Stimulated activated CD8-positive, alpha-beta memory T cell treated with anti-CD3 and anti-CD28 coated beads, Interleukin-7, amount 100 ng/mL, for 4 hours (primary cell): Measurements from ENCODE around the gene CACNB2.

Source experiments
- DNase-seq, 2 donors: peaks; one replicate each; pipeline ENCODE4 v3.0.0-alpha.2; 2020; ENCODE audit warnings: low read depth in 2 of 2

CACNB2 gene

GRCh38 chr10:18290651-18291313 is 150.6 kb downstream of the CACNB2 start:
- DNase-seq, result no peak

- no peak for DNase-seq
Observed at GRCh38 chr10:18293536-18294510, 153.6 kb downstream of the CACNB2 start.

GRCh38 chr10:18294633-18295032 is 154.4 kb downstream of the CACNB2 start:
- no peak for DNase-seq

- DNase-seq, result no peak
Observed at GRCh38 chr10:18297659-18298058, 157.4 kb downstream of the CACNB2 start.

- no peak for DNase-seq
Observed at GRCh38 chr10:18298256-18298655, 158.0 kb downstream of the CACNB2 start.

- no peak for DNase-seq
Observed at GRCh38 chr10:18303851-18304801, 163.9 kb downstream of the CACNB2 start.

- DNase-seq, result no peak
Observed at GRCh38 chr10:18306031-18306430, 165.8 kb downstream of the CACNB2 start.

GRCh38 chr10:18308600-18308999 is 168.4 kb downstream of the CACNB2 start:
- DNase-seq, result no peak

GRCh38 chr10:18310761-18311160 is 170.5 kb downstream of the CACNB2 start:
- no peak for DNase-seq

GRCh38 chr10:18312374-18313139 is 172.3 kb downstream of the CACNB2 start:
- no peak for DNase-seq

GRCh38 chr10:18313140-18313530 is 172.9 kb downstream of the CACNB2 start:
- DNase-seq, result no peak

GRCh38 chr10:18313626-18314025 is 173.4 kb downstream of the CACNB2 start:
- no peak for DNase-seq

- no peak for DNase-seq
Observed at GRCh38 chr10:18319628-18320027, 179.4 kb downstream of the CACNB2 start.

- DNase-seq, result no peak
Observed at GRCh38 chr10:18321371-18321770, 181.1 kb downstream of the CACNB2 start.

GRCh38 chr10:18323916-18324315 is 183.7 kb downstream of the CACNB2 start:
- no peak for DNase-seq

GRCh38 chr10:18325410-18325809 is 185.2 kb downstream of the CACNB2 start:
- DNase-seq, result no peak

GRCh38 chr10:18325889-18326531 is 185.8 kb downstream of the CACNB2 start:
- DNase-seq, result no peak

- DNase-seq, result no peak
Observed at GRCh38 chr10:18328941-18329340, 188.7 kb downstream of the CACNB2 start.

GRCh38 chr10:18332048-18332447 is 191.8 kb downstream of the CACNB2 start:
- DNase-seq, result no peak

- no peak for DNase-seq
Observed at GRCh38 chr10:18332484-18332883, 192.3 kb downstream of the CACNB2 start.

GRCh38 chr10:18333621-18334020 is 193.4 kb downstream of the CACNB2 start:
- no peak for DNase-seq
